OCI-LY7 (cell line): ENCODE measurements around the gene LANCL1. TPM values are rescaled to one million over a fixed set of nuclear protein-coding genes. Genes with fewer than 3 reads are reported as not detected.

Experiments used
- BruUV-seq: library from RNA; stranded (reverse); fragments of 400-500 nt; replicated peaks from 2 replicates; lab custom pipeline; 2021; lab: Mats Ljungman, UMichigan
- CTCF ChIA-PET: fragments of 300-600 bp; sonication (Branson Sonifier 250); formaldehyde crosslinking; loops from one replicate; lab custom pipeline; 2022; ENCODE audit warnings: antibody characterized with exemption; ENCODE audit not compliant: unreplicated experiment; lab: Charles Lee
- POLR2A ChIA-PET: fragments of 300-600 bp; sonication (Branson Sonifier 250); formaldehyde crosslinking; loops from one replicate; lab custom pipeline; 2022; ENCODE audit warnings: antibody characterized with exemption; lab: Charles Lee
- DNase-seq: peaks from one replicate; pipeline ENCODE4 v3.0.0-alpha.2; 2015; ENCODE audit warnings: low spot score
- H2AFZ ChIP-seq: fragments of 200-600 bp; sonication (generic), shearing (Covaris generic); 2 replicates; pipeline ENCODE4 v1.6.1; 2014; ENCODE audit warnings: mild to moderate bottlenecking, antibody characterized with exemption, low read length, moderate library complexity
- H3K27ac ChIP-seq: fragments of 200-600 bp; sonication (generic); 2 replicates; pipeline ENCODE4 v1.5.1; 2014; ENCODE audit warnings: mixed run types, low read depth, mild to moderate bottlenecking, moderate library complexity, low read length, inconsistent platforms; ENCODE audit not compliant: poor library complexity, severe bottlenecking
- H3K36me3 ChIP-seq: fragments of 200-600 bp; sonication (generic); 2 replicates; pipeline ENCODE4 v1.6.1; 2014; ENCODE audit warnings: mild to moderate bottlenecking, antibody characterized with exemption, low read length, moderate library complexity, mixed read lengths; ENCODE audit not compliant: insufficient read depth
- H3K4me1 ChIP-seq: fragments of 200-600 bp; sonication (generic); 2 replicates; pipeline ENCODE4 v1.5.1; 2014; ENCODE audit warnings: mild to moderate bottlenecking, low read length; ENCODE audit not compliant: insufficient read depth, poor library complexity, severe bottlenecking
- H3K4me2 ChIP-seq: fragments of 200-600 bp; sonication (generic); 2 replicates; pipeline ENCODE4 v1.6.1; 2014; ENCODE audit warnings: mild to moderate bottlenecking, low read length
- H3K4me3 ChIP-seq: fragments of 200-600 bp; sonication (generic); 2 replicates; pipeline ENCODE4 v1.5.1; 2014; ENCODE audit warnings: mild to moderate bottlenecking, low read depth, low read length; ENCODE audit not compliant: poor library complexity, severe bottlenecking
- H3K79me2 ChIP-seq: fragments of 200-600 bp; sonication (generic); 2 replicates; pipeline ENCODE4 v1.6.1; 2016; ENCODE audit warnings: low read depth, mild to moderate bottlenecking, low read length, moderate library complexity, mixed read lengths; ENCODE audit not compliant: insufficient read depth
- H3K9me2 ChIP-seq: fragments of 200-600 bp; sonication (generic); 2 replicates; pipeline ENCODE4 v1.6.1; 2016; ENCODE audit warnings: mild to moderate bottlenecking, low read length, mixed read lengths; ENCODE audit not compliant: insufficient read depth
- H3K9me3 ChIP-seq: fragments of 200-600 bp; sonication (generic); 2 replicates; pipeline ENCODE4 v1.6.1; 2014; ENCODE audit warnings: mild to moderate bottlenecking, mixed run types, low read length, mixed read lengths
- H4K20me1 ChIP-seq: fragments of 200-600 bp; sonication (generic); 2 replicates; pipeline ENCODE4 v1.6.1; 2014; ENCODE audit warnings: mild to moderate bottlenecking, antibody characterized with exemption, low read length, moderate library complexity, mixed read lengths; ENCODE audit not compliant: insufficient read depth
- EZH2phosphoT487 ChIP-seq: fragments of 200-600 bp; sonication (generic); IDR thresholded peaks from 2 replicates; pipeline ENCODE4 v1.6.1; 2018; ENCODE audit warnings: low read depth, borderline replicate concordance, mild to moderate bottlenecking, mixed run types, antibody characterized with exemption, low read length, moderate library complexity, mixed read lengths
- intact Hi-C: fragments of 100-400 bp; cut with micrococcal nuclease; formaldehyde crosslinking; loops from one replicate; pipeline ENCODE4 v1.10.0; 2022; ENCODE audit not compliant: unreplicated experiment
- total RNA-seq, 2 experiments: library from RNA; depleted of rRNA in 1 of 2; stranded (reverse); fragments of >200 nt in 1 of 2; shearing (Covaris generic) in 1 of 2; gene quantifications; 2 replicates each; pipeline ENCODE4 v1.2.3, GENCODE V29; 2014 to 2022
- TF ChIP-seq, protein P1 (sequence below): fragments of 200-600 bp; sonication (generic); conservative IDR thresholded peaks from 2 replicates; pipeline ENCODE4 v1.5.1; 2014; ENCODE audit warnings: mild to moderate bottlenecking, antibody characterized with exemption, low read length, moderate library complexity, mixed read lengths

Gene LANCL1
- total RNA-seq, 2 experiments from 2014 or later: 22.5 to 55.2 TPM

DNA sequence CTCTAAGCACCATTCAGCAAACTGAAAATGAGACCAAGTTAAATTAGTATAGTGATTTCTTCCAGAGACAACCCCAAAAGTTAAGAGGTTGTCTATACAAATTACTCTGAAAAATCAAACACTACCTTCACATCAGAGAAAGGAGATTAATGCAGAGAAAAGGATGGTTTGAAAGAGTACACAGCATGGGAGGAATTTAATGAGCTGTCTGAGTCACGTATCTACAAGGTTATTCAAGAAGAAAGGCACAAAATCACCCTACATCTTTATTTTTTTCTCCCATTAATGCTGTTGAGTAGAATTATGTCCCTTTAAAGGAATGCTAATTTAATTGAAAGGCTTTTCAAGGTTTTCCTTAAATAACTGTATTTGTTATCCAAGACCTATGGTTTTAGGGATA lies 41.1 kb downstream of the LANCL1 start:
- no peak overlapping the region for H3K27ac ChIP-seq
- H3K4me1 ChIP-seq: no peaks in the 10 kb centered on the region
- H3K4me2 ChIP-seq: no peak overlapping the region
- ChIA-PET CTCF (no interaction called here), POLR2A (no interaction called here)
- H3K9me2 ChIP-seq: no peaks in the 10 kb centered on the region
- DNase-seq: no peak
- no peak overlapping the region for H3K4me3 ChIP-seq
- H3K9me3 ChIP-seq: no peaks in the 10 kb centered on the region
- H4K20me1 ChIP-seq: no peaks in the 10 kb centered on the region
- no peaks in the 10 kb centered on the region for H3K79me2 ChIP-seq
- no peak overlapping the region for H2AFZ ChIP-seq
- H3K36me3 ChIP-seq: peaks cover 81% of the 10 kb centered on the region
- intact Hi-C loops: no loop called here
- TF ChIP-seq, protein P1, sequence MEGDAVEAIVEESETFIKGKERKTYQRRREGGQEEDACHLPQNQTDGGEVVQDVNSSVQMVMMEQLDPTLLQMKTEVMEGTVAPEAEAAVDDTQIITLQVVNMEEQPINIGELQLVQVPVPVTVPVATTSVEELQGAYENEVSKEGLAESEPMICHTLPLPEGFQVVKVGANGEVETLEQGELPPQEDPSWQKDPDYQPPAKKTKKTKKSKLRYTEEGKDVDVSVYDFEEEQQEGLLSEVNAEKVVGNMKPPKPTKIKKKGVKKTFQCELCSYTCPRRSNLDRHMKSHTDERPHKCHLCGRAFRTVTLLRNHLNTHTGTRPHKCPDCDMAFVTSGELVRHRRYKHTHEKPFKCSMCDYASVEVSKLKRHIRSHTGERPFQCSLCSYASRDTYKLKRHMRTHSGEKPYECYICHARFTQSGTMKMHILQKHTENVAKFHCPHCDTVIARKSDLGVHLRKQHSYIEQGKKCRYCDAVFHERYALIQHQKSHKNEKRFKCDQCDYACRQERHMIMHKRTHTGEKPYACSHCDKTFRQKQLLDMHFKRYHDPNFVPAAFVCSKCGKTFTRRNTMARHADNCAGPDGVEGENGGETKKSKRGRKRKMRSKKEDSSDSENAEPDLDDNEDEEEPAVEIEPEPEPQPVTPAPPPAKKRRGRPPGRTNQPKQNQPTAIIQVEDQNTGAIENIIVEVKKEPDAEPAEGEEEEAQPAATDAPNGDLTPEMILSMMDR: no peak
- TF ChIP-seq EZH2phosphoT487: no peak
- BruUV-seq: no TSS peak

- DNase-seq: no peak
- Histone ChIP-seq H3K4me3 (no peak overlapping the region), H2AFZ (no peak overlapping the region), H3K9me3 (no peaks in the 10 kb centered on the region), H3K36me3 (peaks cover 59% of the 10 kb centered on the region), H3K9me2 (no peaks in the 10 kb centered on the region), H3K4me2 (no peak overlapping the region), H3K79me2 (no peaks in the 10 kb centered on the region), H3K4me1 (no peaks in the 10 kb centered on the region), H3K27ac (no peak overlapping the region), H4K20me1 (no peaks in the 10 kb centered on the region)
- intact Hi-C loops: no loop called here
- ChIA-PET POLR2A (interaction anchor here (1.8 kb wide), 1 partner anchor 11 kb away, joined by 4 read pairs; no protein-coding TSS in a partner anchor), CTCF (no interaction called here)
- no TSS peak for BruUV-seq
- TF ChIP-seq, protein P1: no peak
- TF ChIP-seq EZH2phosphoT487: no peak
Observed at GRCh38 chr2:210432633-210433032, 43.9 kb downstream of the LANCL1 start.

DNA sequence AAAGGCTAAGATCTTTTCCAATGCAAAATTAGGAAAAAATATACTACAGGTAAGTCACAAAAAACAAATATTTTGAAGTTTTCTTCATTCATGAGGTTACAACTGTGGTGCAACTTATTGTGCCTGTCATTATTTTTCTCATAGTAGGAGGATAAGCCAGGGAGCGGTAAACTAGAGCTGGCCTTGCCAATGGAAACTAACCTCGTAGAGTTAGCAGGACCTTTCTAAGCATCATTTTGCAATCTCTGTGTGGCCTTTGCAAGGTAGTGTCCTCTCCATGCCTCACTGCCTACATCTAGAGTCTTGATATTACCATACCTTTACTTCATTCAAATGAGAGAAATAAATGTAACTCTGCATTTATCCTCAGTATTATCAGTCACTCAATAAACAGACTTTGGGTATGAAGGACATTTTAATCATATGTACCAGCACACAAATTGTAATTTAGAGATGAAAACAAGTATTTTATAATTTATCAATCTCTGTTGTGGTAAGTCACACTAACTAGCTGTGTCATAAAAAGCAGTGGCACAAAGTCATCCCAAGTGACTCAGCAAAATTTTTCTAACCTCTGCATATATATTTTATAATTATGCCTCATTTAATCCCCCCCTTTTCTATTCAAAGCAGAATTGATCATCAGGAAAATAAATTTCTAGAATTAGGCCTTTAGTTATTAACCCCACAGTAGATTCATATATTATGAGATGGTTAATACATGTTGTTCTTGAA lies 47.0 kb downstream of the LANCL1 start:
- Histone ChIP-seq H3K4me3 (no peak overlapping the region), H3K27ac (no peak overlapping the region), H3K9me3 (no peaks in the 10 kb centered on the region), H2AFZ (no peak overlapping the region), H3K4me2 (no peak overlapping the region), H3K9me2 (no peaks in the 10 kb centered on the region), H3K4me1 (no peaks in the 10 kb centered on the region), H4K20me1 (no peaks in the 10 kb centered on the region), H3K79me2 (no peaks in the 10 kb centered on the region), H3K36me3 (peaks cover 31% of the 10 kb centered on the region)
- intact Hi-C loops: no loop called here
- TF ChIP-seq EZH2phosphoT487: no peak
- TF ChIP-seq, protein P1: no peak
- DNase-seq: no peak
- CTCF ChIA-PET: no interaction called here
- POLR2A ChIA-PET: no interaction called here
- no TSS peak for BruUV-seq
